ENCODE data around the gene EML6. TPM values are rescaled to one million over a fixed set of nuclear protein-coding genes. Genes with fewer than 3 reads are reported as not detected.

Gene EML6
- total and polyA plus RNA-seq, 10 of the 15 experiments (the other 5 are each of a cell fraction or from before 2014, with no cell fraction given) = 0.09 to 0.67 (median 0.21) TPM

- no peak for ATAC-seq
- no peak for TF ChIP-seq CHD2 (IDR thresholded peaks at IDR 0.05; ENCODE audit: borderline replicate concordance, low read depth, low read length)
- TF ChIP-seq SPI1 (IDR thresholded peaks at IDR 0.05; ENCODE audit: borderline replicate concordance, insufficient read depth, low read depth, low read length) = no peak
- intact Hi-C loops (cut with micrococcal nuclease; ENCODE audit: unreplicated experiment) (no loop called here), in situ Hi-C loops (cut with MboI) (no loop called here)
- Histone ChIP-seq H4K20me1 (ENCODE audit: control insufficient read depth, insufficient read depth) (no peaks in the 10 kb centered on the region), H3K79me2 (ENCODE audit: control insufficient read depth, insufficient read depth, low read length) (no peaks in the 10 kb centered on the region), H3K9me3 (replicated peaks; ENCODE audit: control insufficient read depth, insufficient read depth, low read length) (no peaks in the 10 kb centered on the region), H3K4me3 (no peak overlapping the region), H3K4me1 (ENCODE audit: control insufficient read depth, insufficient read depth, low read length) (no peaks in the 10 kb centered on the region), H3K4me2 (ENCODE audit: control insufficient read depth, insufficient read depth) (no peak overlapping the region), H3K36me3 (ENCODE audit: control insufficient read depth in 2 of 2, insufficient read depth in 2 of 2, low read length in 1 of 2) (no peaks in the 10 kb centered on the region), H3K9ac (ENCODE audit: control insufficient read depth, insufficient read depth, low read length) (no peak overlapping the region), H3K27me3 (replicated peaks in 1 of 2; ENCODE audit: control insufficient read depth in 2 of 2, insufficient read depth in 2 of 2, low read length in 1 of 2) (no peaks in the 10 kb centered on the region), H3K27ac (ENCODE audit: control insufficient read depth, insufficient read depth) (no peak overlapping the region), H2AFZ (ENCODE audit: control insufficient read depth, low read depth, low read length) (no peak overlapping the region)
- 88% methylated on average over 7 of the region's 7 CpGs for WGBS (ENCODE audit: insufficient coverage, insufficient replicate concordance, low lambda C conversion rate, missing lambda C conversion rate)
- SMC1A ChIA-PET (ENCODE audit: uncharacterized antibody, unreplicated experiment) = interaction anchor here (0.6 to 1.0 kb wide), 2 partner anchors 60 to 129 kb away, joined by 3 read pairs; no protein-coding TSS in a partner anchor
- DNase-seq (ENCODE audit: low read depth, low spot score) = no peak
- POLR2A ChIA-PET = interaction anchor here (0.5 kb wide), 1 partner anchor 35 kb away, joined by 3 read pairs; no protein-coding TSS in a partner anchor
- no TSS peak for BruUV-seq (replicated peaks)
- FAIRE-seq = no peak
- RAD21 ChIA-PET (ENCODE audit: unreplicated experiment) = no interaction called here
- CTCF ChIA-PET = no interaction called here
These were observed 236.7 kb downstream of the EML6 start for GRCh38 chr2:54960164-54960563.

- FAIRE-seq (no peak), ATAC-seq (no peak), DNase-seq (ENCODE audit: low read depth, low spot score) (no peak)
- ChIA-PET POLR2A (no interaction called here), RAD21 (ENCODE audit: unreplicated experiment) (no interaction called here), SMC1A (ENCODE audit: uncharacterized antibody, unreplicated experiment) (interaction anchor here (1.2 to 1.3 kb wide), 2 partner anchors 10 to 11 kb away, joined by 4 to 5 read pairs; no protein-coding TSS in a partner anchor), CTCF (no interaction called here)
- Histone ChIP-seq H3K36me3 (ENCODE audit: control insufficient read depth in 2 of 2, insufficient read depth in 2 of 2, low read length in 1 of 2) (no peaks in the 10 kb centered on the region), H3K27me3 (replicated peaks in 1 of 2; ENCODE audit: control insufficient read depth in 2 of 2, insufficient read depth in 2 of 2, low read length in 1 of 2) (no peaks in the 10 kb centered on the region), H3K9ac (ENCODE audit: control insufficient read depth, insufficient read depth, low read length) (no peak overlapping the region), H3K9me3 (replicated peaks; ENCODE audit: control insufficient read depth, insufficient read depth, low read length) (no peaks in the 10 kb centered on the region), H3K4me1 (ENCODE audit: control insufficient read depth, insufficient read depth, low read length) (no peaks in the 10 kb centered on the region; the same call in 1 of the 2 replicates), H4K20me1 (ENCODE audit: control insufficient read depth, insufficient read depth) (no peaks in the 10 kb centered on the region), H3K4me2 (ENCODE audit: control insufficient read depth, insufficient read depth) (no peak overlapping the region), H3K4me3 (no peak overlapping the region), H3K27ac (ENCODE audit: control insufficient read depth, insufficient read depth) (no peak overlapping the region), H2AFZ (ENCODE audit: control insufficient read depth, low read depth, low read length) (no peak overlapping the region), H3K79me2 (ENCODE audit: control insufficient read depth, insufficient read depth, low read length) (no peaks in the 10 kb centered on the region)
- in situ Hi-C loops (cut with MboI) (no loop called here), intact Hi-C loops (cut with micrococcal nuclease; ENCODE audit: unreplicated experiment) (no loop called here)
- WGBS (ENCODE audit: insufficient coverage, insufficient replicate concordance, low lambda C conversion rate, missing lambda C conversion rate) = 95% methylated on average over 13 of the region's 13 CpGs
- no TSS peak for BruUV-seq (replicated peaks)
- TF ChIP-seq STAT3 (IDR thresholded peaks at IDR 0.05; ENCODE audit: low read depth, low read length) = no peak
- TF ChIP-seq RFX5 (IDR thresholded peaks at IDR 0.05; ENCODE audit: low read depth, low read length) = no peak
- no peak for TF ChIP-seq GABPA (IDR thresholded peaks at IDR 0.05; ENCODE audit: low read depth)
- no peak for TF ChIP-seq CHD2 (IDR thresholded peaks at IDR 0.05; ENCODE audit: borderline replicate concordance, low read depth, low read length)
- TF ChIP-seq ZBTB33 (IDR thresholded peaks at IDR 0.05) = no peak
- TF ChIP-seq ZBTB40 (IDR thresholded peaks at IDR 0.05; ENCODE audit: borderline replicate concordance) = no peak
- no peak for TF ChIP-seq RAD21 (IDR thresholded peaks at IDR 0.05; ENCODE audit: insufficient read depth, low read depth, low read length)
These were observed 239.0 kb downstream of the EML6 start for GRCh38 chr2:54962511-54962910.

All from GM12878 (cell line).